Measurements from ENCODE around the gene GET4.
"Not testable (repeated sequence)": the region's sequence is repeated elsewhere in the genome, so short reads cannot be mapped to it uniquely, and the experiment has no call there.

Gene GET4

GRCh38 chr7:936386-937054 lies 60.2 kb downstream of the GET4 start:
- DNase-seq (ENCODE audit: insufficient read length, low spot score) (no peak), FAIRE-seq (no peak)
- TF ChIP-seq CTCF (IDR thresholded peaks at IDR 0.05; ENCODE audit: insufficient read depth, missing control alignments), result no peak

- FAIRE-seq (no peak), DNase-seq (ENCODE audit: insufficient read length, low spot score) (no peak)
- no peak for TF ChIP-seq CTCF (IDR thresholded peaks at IDR 0.05; ENCODE audit: insufficient read depth, missing control alignments)
Measured at GRCh38 chr7:937856-938484, 61.6 kb downstream of the GET4 start.

- no peak for TF ChIP-seq CTCF (IDR thresholded peaks at IDR 0.05; ENCODE audit: insufficient read depth, missing control alignments)
- DNase-seq (ENCODE audit: insufficient read length, low spot score) (no peak), FAIRE-seq (no peak)
Measured at GRCh38 chr7:938546-939185, 62.3 kb downstream of the GET4 start.

GRCh38 chr7:939843-940242 lies 63.5 kb downstream of the GET4 start:
- no peak for TF ChIP-seq CTCF (IDR thresholded peaks at IDR 0.05; ENCODE audit: insufficient read depth, missing control alignments)
- FAIRE-seq (no peak), DNase-seq (ENCODE audit: insufficient read length, low spot score) (no peak)

- DNase-seq (ENCODE audit: insufficient read length, low spot score) (no peak), FAIRE-seq (no peak)
- no peak for TF ChIP-seq CTCF (IDR thresholded peaks at IDR 0.05; ENCODE audit: insufficient read depth, missing control alignments)
Measured at GRCh38 chr7:940599-941408, 64.5 kb downstream of the GET4 start.

- not testable (repeated sequence) for FAIRE-seq; DNase-seq (ENCODE audit: insufficient read length, low spot score)
Measured at GRCh38 chr7:943793-944192, 67.4 kb downstream of the GET4 start.

GRCh38 chr7:944744-945143 lies 68.4 kb downstream of the GET4 start:
- FAIRE-seq, result no peak
- DNase-seq (ENCODE audit: insufficient read length, low spot score), result no peak
- TF ChIP-seq CTCF (IDR thresholded peaks at IDR 0.05; ENCODE audit: insufficient read depth, missing control alignments), result no peak

Measured in D721Med (cell line).